Duodenal mucosa (tissue), 2 donors: ENCODE measurements around the gene NKD2.

Source experiments
- H3K27ac ChIP-seq: one replicate; pipeline ENCODE4 v1.7.0; 2013; ENCODE audit warnings: low read depth, low read length
- H3K27me3 ChIP-seq, 2 donors: one replicate each; pipeline ENCODE4 v1.7.0; 2013; ENCODE audit warnings: low read length in 2 of 2, control low read depth in 1 of 2; ENCODE audit not compliant: insufficient read depth in 2 of 2, control insufficient read depth in 1 of 2
- H3K36me3 ChIP-seq, 2 donors: one replicate each; pipeline ENCODE4 v1.7.0; 2013; ENCODE audit warnings: low read length in 2 of 2, control low read depth in 1 of 2; ENCODE audit not compliant: insufficient read depth in 2 of 2, control insufficient read depth in 1 of 2
- H3K4me1 ChIP-seq, 2 donors: one replicate each; pipeline ENCODE4 v1.7.0; 2013; ENCODE audit warnings: low read length in 2 of 2, control low read depth in 1 of 2; ENCODE audit not compliant: insufficient read depth in 2 of 2, control insufficient read depth in 1 of 2
- H3K4me3 ChIP-seq, 2 donors: one replicate each; pipeline ENCODE4 v1.7.0; 2013; ENCODE audit warnings: low read length in 2 of 2, low read depth in 1 of 2
- H3K9ac ChIP-seq, 2 donors: one replicate each; pipeline ENCODE4 v1.7.0; 2013; ENCODE audit warnings: low read length in 2 of 2, low read depth in 1 of 2
- H3K9me3 ChIP-seq, 2 donors: one replicate each; pipeline ENCODE4 v1.7.0; 2013; ENCODE audit warnings: low read length in 2 of 2, control low read depth in 1 of 2; ENCODE audit not compliant: control insufficient read depth in 1 of 2

NKD2 gene

GRCh38 chr5:1087428-1087827 lies 78.8 kb downstream of the NKD2 start:
- peaks cover 45 to 73% of the 10 kb centered on the region in 2 donors for H3K36me3 ChIP-seq
- H3K4me3 ChIP-seq = no peak overlapping the region
- H3K9ac ChIP-seq = no peak overlapping the region
- no peaks in the 10 kb centered on the region for H3K9me3 ChIP-seq
- no peak overlapping the region for H3K27ac ChIP-seq
- peaks cover 14 to 24% of the 10 kb centered on the region in 2 donors for H3K4me1 ChIP-seq
- H3K27me3 ChIP-seq = no peaks in the 10 kb centered on the region

- H3K36me3 ChIP-seq = peaks cover 44 to 78% of the 10 kb centered on the region in 2 donors
- no peak overlapping the region for H3K9ac ChIP-seq
- peaks cover 15 to 29% of the 10 kb centered on the region in 2 donors for H3K4me1 ChIP-seq
- no peaks in the 10 kb centered on the region for H3K27me3 ChIP-seq
- H3K9me3 ChIP-seq = no peaks in the 10 kb centered on the region
- H3K4me3 ChIP-seq = no peak overlapping the region
- H3K27ac ChIP-seq = no peak overlapping the region
Observed at GRCh38 chr5:1088031-1088430, 79.4 kb downstream of the NKD2 start.
